Mesenchymal stem cell (in vitro differentiated cells and primary cell): ENCODE results near the gene RANBP10.

Experiments used
- DNase-seq: peaks from one replicate; pipeline ENCODE4 v3.0.0-alpha.2; 2013
- H2AFZ ChIP-seq: one replicate; pipeline ENCODE4 v1.6.1; 2013; ENCODE audit warnings: low read depth, mild to moderate bottlenecking, control low read depth, inconsistent platforms, low read length, moderate library complexity
- H2AK5ac ChIP-seq: 2 replicates; pipeline ENCODE4 v1.6.1; 2013; ENCODE audit warnings: low read length, moderate library complexity, mild to moderate bottlenecking, inconsistent platforms; ENCODE audit not compliant: severe bottlenecking
- H2BK120ac ChIP-seq: one replicate; pipeline ENCODE4 v1.6.1; 2013; ENCODE audit warnings: low read depth, mild to moderate bottlenecking, inconsistent platforms, low read length, moderate library complexity
- H2BK12ac ChIP-seq, 2 experiments: one replicate each; pipeline ENCODE4 v1.6.1; 2013; ENCODE audit warnings: inconsistent platforms in 2 of 2, low read length in 2 of 2, mild to moderate bottlenecking in 2 of 2, moderate library complexity in 2 of 2, control low read depth in 1 of 2
- H2BK15ac ChIP-seq: one replicate; pipeline ENCODE4 v1.6.1; 2013; ENCODE audit warnings: mild to moderate bottlenecking, low read depth, inconsistent platforms; ENCODE audit not compliant: poor library complexity, severe bottlenecking
- H2BK5ac ChIP-seq: 2 replicates; pipeline ENCODE4 v1.6.1; 2013; ENCODE audit warnings: low read depth, mild to moderate bottlenecking, low read length, control low read depth, inconsistent platforms; ENCODE audit not compliant: poor library complexity, severe bottlenecking
- H3K14ac ChIP-seq, 2 experiments: one replicate each; pipeline ENCODE4 v1.6.1; 2013; ENCODE audit warnings: inconsistent platforms in 2 of 2, low read length in 2 of 2, control low read depth in 1 of 2, mild to moderate bottlenecking in 1 of 2, moderate library complexity in 1 of 2
- H3K18ac ChIP-seq, 2 experiments: one replicate each; pipeline ENCODE4 v1.6.1; 2013; ENCODE audit warnings: inconsistent platforms in 2 of 2, low read length in 2 of 2, control low read depth in 1 of 2, low read depth in 1 of 2, mild to moderate bottlenecking in 1 of 2
- H3K23ac ChIP-seq, 2 experiments: one replicate each; pipeline ENCODE4 v1.6.1; 2013; ENCODE audit warnings: inconsistent platforms in 2 of 2, low read length in 2 of 2, mild to moderate bottlenecking in 2 of 2, moderate library complexity in 2 of 2, control low read depth in 1 of 2
- H3K27ac ChIP-seq: 2 replicates; pipeline ENCODE4 v1.5.1; 2013; ENCODE audit warnings: mild to moderate bottlenecking, moderate library complexity, low read length, control low read depth, inconsistent platforms; ENCODE audit not compliant: poor library complexity, severe bottlenecking
- H3K27me3 ChIP-seq, 2 experiments: 2 replicates each; pipeline versions ENCODE4 v1.6.1 to v1.7.0; 2013; ENCODE audit warnings: low read length in 2 of 2, mild to moderate bottlenecking in 2 of 2, moderate library complexity in 2 of 2, control low read depth in 1 of 2, inconsistent platforms in 1 of 2; ENCODE audit not compliant: control insufficient read depth in 1 of 2, insufficient read depth in 1 of 2
- H3K36me3 ChIP-seq, 2 experiments: 2 replicates each; pipeline versions ENCODE4 v1.6.1 to v1.7.0; 2013; ENCODE audit warnings: low read length in 2 of 2, control low read depth in 1 of 2, inconsistent platforms in 1 of 2, low read depth in 1 of 2, mild to moderate bottlenecking in 1 of 2; ENCODE audit not compliant: insufficient read depth in 2 of 2, control insufficient read depth in 1 of 2
- H3K4ac ChIP-seq, 2 experiments: one replicate each; pipeline ENCODE4 v1.6.1; 2013; ENCODE audit warnings: inconsistent platforms in 2 of 2, low read length in 2 of 2, mild to moderate bottlenecking in 2 of 2, moderate library complexity in 2 of 2, control low read depth in 1 of 2, low read depth in 1 of 2
- H3K4me1 ChIP-seq: 2 replicates; pipeline ENCODE4 v1.6.1; 2013; ENCODE audit warnings: low read depth, low read length, control low read depth; ENCODE audit not compliant: control insufficient read depth, insufficient read depth
- H3K4me2 ChIP-seq: 2 replicates; pipeline ENCODE4 v1.6.1; 2013; ENCODE audit warnings: low read length, mild to moderate bottlenecking, inconsistent platforms; ENCODE audit not compliant: poor library complexity, severe bottlenecking
- H3K4me3 ChIP-seq, 2 experiments: 2 replicates each; pipeline versions ENCODE4 v1.5.1 to v1.7.0; 2013; ENCODE audit warnings: low read length in 2 of 2, mild to moderate bottlenecking in 2 of 2, control low read depth in 1 of 2, low read depth in 1 of 2; ENCODE audit not compliant: insufficient read depth in 1 of 2
- H3K79me1 ChIP-seq: replicated peaks from 2 replicates; pipeline ENCODE4 v1.6.1; 2013; ENCODE audit warnings: mild to moderate bottlenecking, control low read depth, low read length, inconsistent platforms; ENCODE audit not compliant: poor library complexity, severe bottlenecking
- H3K9ac ChIP-seq: 2 replicates; pipeline ENCODE4 v1.7.0; 2013; ENCODE audit warnings: mild to moderate bottlenecking, low read length, moderate library complexity
- H3K9me3 ChIP-seq: 2 replicates; pipeline ENCODE4 v1.7.0; 2013; ENCODE audit warnings: mild to moderate bottlenecking, low read length; ENCODE audit not compliant: control insufficient read depth
- H4K8ac ChIP-seq: one replicate; pipeline ENCODE4 v1.6.1; 2013; ENCODE audit warnings: inconsistent platforms, mild to moderate bottlenecking, low read length, moderate library complexity
- H4K91ac ChIP-seq: one replicate; pipeline ENCODE4 v1.6.1; 2013; ENCODE audit warnings: mild to moderate bottlenecking, low read length, inconsistent platforms
- WGBS: methylation state at CpG from one replicate; pipeline ENCODE4 v1.1.7; 2013; ENCODE audit warnings: mixed read lengths; 5-methylcytosine and 5-hydroxymethylcytosine counted together

The RANBP10 gene

GRCh38 chr16:67842509-67843342, 36.4 kb upstream of the RANBP10 start:
- under 1% methylated on average over 63 of the region's 67 CpGs for WGBS

GRCh38 chr16:67841816-67842508, 35.6 kb upstream of the RANBP10 start, which contains the start of gene THAP11:
THAP11 (plus strand) TSS chr16:67842320; CDS start chr16:67842555, 235 bp downstream.
- H4K91ac ChIP-seq, result peak within 1 kb of the TSS; percentile 98
- H3K14ac ChIP-seq, result peak within 1 kb of the TSS in 1 of 2 experiments; percentile 96
- peak within 1 kb of the TSS; percentile 43 to 74 for H3K23ac ChIP-seq
- peak within 1 kb of the TSS; percentile 92 to 96 for H3K4ac ChIP-seq
- peak within 1 kb of the TSS; percentile 98 for H2BK120ac ChIP-seq
- H3K4me3 ChIP-seq, result peak within 1 kb of the TSS; percentile 89 to 92
- H4K8ac ChIP-seq, result peak within 1 kb of the TSS; percentile 99
- peak within 1 kb of the TSS; percentile 97 to 100 for H3K18ac ChIP-seq
- no peaks in the 10 kb centered on the region for H3K27me3 ChIP-seq
- peaks cover 19% of the 10 kb centered on the region for H3K4me1 ChIP-seq
- no peaks in the 10 kb centered on the region for H3K9me3 ChIP-seq
- peak within 1 kb of the TSS; percentile 92 for H2AFZ ChIP-seq
- H3K9ac ChIP-seq, result peak within 1 kb of the TSS; percentile 98
- H3K27ac ChIP-seq, result peak within 1 kb of the TSS; percentile 99
- WGBS, result under 1% methylated on average over 82 of the region's 83 CpGs
- peak within 1 kb of the TSS; percentile 84 to 96 for H2BK12ac ChIP-seq
- H3K36me3 ChIP-seq, result peaks cover 4 to 9% of the 10 kb centered on the region in 2 experiments
- DNase-seq, result peak; percentile 95
- H3K79me1 ChIP-seq, result peaks cover 5% of the 10 kb centered on the region
- peak within 1 kb of the TSS; percentile 97 for H2BK5ac ChIP-seq
- no peak within 1 kb of the TSS for H2AK5ac ChIP-seq
- H3K4me2 ChIP-seq, result peak within 1 kb of the TSS; percentile 70
- peak within 1 kb of the TSS; percentile 99 for H2BK15ac ChIP-seq

More at GRCh38 chr16:67842509-67843342, 36.4 kb upstream of the RANBP10 start:
- peak overlapping the region; percentile 97 to 100 for H3K18ac ChIP-seq
- peak overlapping the region; percentile 99 for H2BK15ac ChIP-seq
- peak overlapping the region; percentile 43 to 74 for H3K23ac ChIP-seq
- H3K27me3 ChIP-seq, result no peaks in the 10 kb centered on the region
- H3K79me1 ChIP-seq, result peaks cover 5% of the 10 kb centered on the region
- peak overlapping the region; percentile 70 for H3K4me2 ChIP-seq
- H3K27ac ChIP-seq, result peak overlapping the region; percentile 34
- peak overlapping the region in 1 of 2 experiments; percentile 74 for H3K14ac ChIP-seq
- peaks cover 4 to 9% of the 10 kb centered on the region in 2 experiments for H3K36me3 ChIP-seq
- H2AFZ ChIP-seq, result peak overlapping the region; percentile 10
- peak overlapping the region; percentile 92 to 96 for H3K4ac ChIP-seq
- no peak overlapping the region for H2BK120ac ChIP-seq
- peak overlapping the region; percentile 89 to 92 for H3K4me3 ChIP-seq
- H3K9ac ChIP-seq, result peak overlapping the region; percentile 98
- peak overlapping the region in 1 of 2 experiments; percentile 70 for H2BK12ac ChIP-seq
- H2BK5ac ChIP-seq, result peak overlapping the region; percentile 97
- no peak overlapping the region for H2AK5ac ChIP-seq
- no peaks in the 10 kb centered on the region for H3K9me3 ChIP-seq
- H4K8ac ChIP-seq, result peak overlapping the region; percentile 91
- peaks cover 19% of the 10 kb centered on the region for H3K4me1 ChIP-seq
- H4K91ac ChIP-seq, result peak overlapping the region; percentile 88
- DNase-seq, result peak; percentile 82

- Histone ChIP-seq H3K4ac (no peak overlapping the region), H2AK5ac (no peak overlapping the region), H3K9me3 (no peaks in the 10 kb centered on the region), H4K91ac (no peak overlapping the region), H3K14ac (no peak overlapping the region), H2BK5ac (no peak overlapping the region), H4K8ac (peak overlapping the region; percentile 92), H3K18ac (peak overlapping the region in 1 of 2 experiments; percentile 55), H2BK12ac (peak overlapping the region in 1 of 2 experiments; percentile 29), H3K79me1 (peaks cover 5% of the 10 kb centered on the region), H2BK15ac (peak overlapping the region; percentile 30), H3K23ac (no peak overlapping the region), H3K4me2 (peak overlapping the region; percentile 54), H3K27ac (peak overlapping the region; percentile 24), H3K9ac (peak overlapping the region; percentile 98), H3K4me1 (peaks cover 19% of the 10 kb centered on the region), H3K4me3 (peak overlapping the region in 1 of 2 experiments; percentile 92), H3K36me3 (peaks cover 4 to 9% of the 10 kb centered on the region in 2 experiments), H2AFZ (peak overlapping the region; percentile 91), H2BK120ac (no peak overlapping the region), H3K27me3 (no peaks in the 10 kb centered on the region)
- WGBS, result 71% methylated on average over 17 of the region's 17 CpGs
- no peak for DNase-seq
Observed at GRCh38 chr16:67841198-67841815, 34.9 kb upstream of the RANBP10 start.
